ENCODE measurements around the gene LRPAP1. TPM values are rescaled to one million over a fixed set of nuclear protein-coding genes. Genes with fewer than 3 reads are reported as not detected.
A peak's percentile ranks its signal among the peaks of the same experiment; 100 is the strongest.

Gene LRPAP1
- total RNA-seq, 6 experiments from 2014 or later: 130 to 175 (median 161) TPM

DNA sequence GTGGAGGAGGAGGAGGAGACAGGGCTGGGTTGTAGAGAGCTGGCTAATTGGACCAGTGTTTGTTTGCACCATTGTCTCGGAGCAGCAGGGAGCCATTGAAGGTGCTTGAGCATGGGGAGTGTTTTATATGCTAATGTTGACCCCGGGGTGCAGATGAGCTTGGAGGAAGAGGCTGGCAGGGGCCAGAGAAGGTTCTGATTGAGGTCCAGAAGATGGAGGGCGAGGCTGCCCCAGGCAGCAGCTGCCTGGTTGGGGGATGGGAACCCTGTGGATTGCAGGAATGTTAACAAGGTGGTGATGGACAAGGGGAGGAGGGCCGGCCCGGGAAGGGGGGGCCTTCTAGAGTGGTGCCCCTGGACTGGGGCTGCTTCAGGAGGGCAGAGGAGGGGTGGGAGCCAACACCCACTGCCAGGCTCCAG is 51.1 kb downstream of the LRPAP1 start:
- H3K4me3 Mint-ChIP-seq: no peak overlapping the region
- H3K4me1 Mint-ChIP-seq (ENCODE audit: low read depth): peaks cover 6% of the 10 kb centered on the region
- TF ChIP-seq, protein P1, sequence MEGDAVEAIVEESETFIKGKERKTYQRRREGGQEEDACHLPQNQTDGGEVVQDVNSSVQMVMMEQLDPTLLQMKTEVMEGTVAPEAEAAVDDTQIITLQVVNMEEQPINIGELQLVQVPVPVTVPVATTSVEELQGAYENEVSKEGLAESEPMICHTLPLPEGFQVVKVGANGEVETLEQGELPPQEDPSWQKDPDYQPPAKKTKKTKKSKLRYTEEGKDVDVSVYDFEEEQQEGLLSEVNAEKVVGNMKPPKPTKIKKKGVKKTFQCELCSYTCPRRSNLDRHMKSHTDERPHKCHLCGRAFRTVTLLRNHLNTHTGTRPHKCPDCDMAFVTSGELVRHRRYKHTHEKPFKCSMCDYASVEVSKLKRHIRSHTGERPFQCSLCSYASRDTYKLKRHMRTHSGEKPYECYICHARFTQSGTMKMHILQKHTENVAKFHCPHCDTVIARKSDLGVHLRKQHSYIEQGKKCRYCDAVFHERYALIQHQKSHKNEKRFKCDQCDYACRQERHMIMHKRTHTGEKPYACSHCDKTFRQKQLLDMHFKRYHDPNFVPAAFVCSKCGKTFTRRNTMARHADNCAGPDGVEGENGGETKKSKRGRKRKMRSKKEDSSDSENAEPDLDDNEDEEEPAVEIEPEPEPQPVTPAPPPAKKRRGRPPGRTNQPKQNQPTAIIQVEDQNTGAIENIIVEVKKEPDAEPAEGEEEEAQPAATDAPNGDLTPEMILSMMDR (IDR thresholded peaks at IDR 0.05): no peak
- peaks cover 12% of the 10 kb centered on the region for H3K27me3 Mint-ChIP-seq (ENCODE audit: insufficient read depth)
- H3K9me3 Mint-ChIP-seq: no peaks in the 10 kb centered on the region
- no peaks in the 10 kb centered on the region for H3K36me3 Mint-ChIP-seq (ENCODE audit: low read depth)
- no peak overlapping the region for H3K27ac Mint-ChIP-seq
- no peak for DNase-seq

DNA sequence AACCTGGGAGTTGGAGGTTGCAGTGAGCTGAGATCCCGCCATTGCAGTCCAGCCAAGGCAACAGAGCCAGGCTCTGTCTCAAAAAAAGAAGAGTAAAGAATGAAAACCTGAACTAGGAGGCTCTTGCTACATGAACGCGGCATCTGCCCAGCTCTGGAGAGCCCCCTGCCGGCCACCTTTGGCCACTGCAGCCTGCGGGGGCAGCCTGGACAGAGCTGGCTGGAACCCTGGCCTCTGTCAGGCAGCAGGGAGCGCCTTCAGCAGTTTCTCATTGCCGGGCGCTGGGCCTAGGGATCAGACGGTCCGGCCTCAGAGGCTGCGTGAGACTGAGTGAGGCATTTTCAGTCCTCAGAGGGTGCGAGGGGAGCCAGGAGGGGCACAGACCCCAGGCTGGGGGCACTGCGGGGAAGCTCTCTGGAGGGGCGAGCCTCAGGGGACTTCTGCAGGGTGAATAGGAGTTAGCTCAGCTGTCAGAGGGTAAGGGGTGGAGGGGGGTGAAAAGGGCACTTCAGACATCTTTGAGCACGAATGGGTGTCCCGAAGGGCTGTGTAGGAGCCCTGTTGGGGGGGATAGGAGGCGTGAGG is 51.6 kb downstream of the LRPAP1 start:
- Mint-ChIP-seq H3K36me3 (ENCODE audit: low read depth) (no peaks in the 10 kb centered on the region), H3K27ac (no peak overlapping the region), H3K4me1 (ENCODE audit: low read depth) (peaks cover 6% of the 10 kb centered on the region), H3K4me3 (no peak overlapping the region), H3K27me3 (ENCODE audit: insufficient read depth) (peaks cover 12% of the 10 kb centered on the region), H3K9me3 (no peaks in the 10 kb centered on the region)
- TF ChIP-seq, protein P1 (IDR thresholded peaks at IDR 0.05): peak; percentile 100
- peak; percentile 64 for DNase-seq

DNA sequence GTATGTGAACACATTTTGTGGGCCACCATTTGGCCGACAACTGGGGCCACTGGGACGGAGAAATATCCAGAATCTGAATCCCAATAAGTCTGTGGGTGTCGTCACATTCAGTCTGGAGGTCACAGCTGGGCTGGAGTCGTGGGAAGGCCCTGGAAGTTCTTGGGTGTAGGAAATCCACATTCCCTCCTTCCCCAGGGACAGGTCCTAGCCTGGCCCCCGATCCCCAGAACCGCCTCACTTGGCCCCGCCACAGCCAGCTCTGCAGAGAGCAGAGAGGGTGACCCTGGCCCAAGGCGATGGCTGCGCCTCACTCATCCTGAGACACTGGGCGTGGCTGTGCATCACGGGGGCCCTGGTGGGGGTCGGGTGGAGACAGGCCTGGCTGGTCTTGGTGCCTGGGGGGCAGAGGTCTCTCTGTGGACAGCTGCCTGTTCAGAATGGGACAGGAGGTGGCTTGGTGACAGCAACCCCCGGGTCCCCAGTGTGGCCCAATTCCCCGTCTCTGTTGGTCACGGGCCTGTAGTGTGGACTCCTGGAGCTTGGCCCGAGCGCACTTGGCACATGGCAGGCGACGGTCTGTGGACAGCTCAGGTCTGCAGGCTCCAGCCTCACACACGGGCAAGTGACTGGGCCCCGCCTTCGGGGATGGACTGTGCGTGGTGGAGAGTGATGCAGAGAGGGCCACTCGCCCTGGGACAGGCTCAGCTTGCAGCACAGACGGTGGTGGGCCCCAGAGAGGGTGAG is 52.7 kb downstream of the LRPAP1 start:
- Mint-ChIP-seq H3K4me1 (ENCODE audit: low read depth) (peaks cover 6% of the 10 kb centered on the region), H3K4me3 (no peak overlapping the region), H3K9me3 (no peaks in the 10 kb centered on the region), H3K27ac (no peak overlapping the region), H3K27me3 (ENCODE audit: insufficient read depth) (peaks cover 11% of the 10 kb centered on the region), H3K36me3 (ENCODE audit: low read depth) (no peaks in the 10 kb centered on the region)
- TF ChIP-seq, protein P1 (IDR thresholded peaks at IDR 0.05): no peak
- DNase-seq: no peak

DNA sequence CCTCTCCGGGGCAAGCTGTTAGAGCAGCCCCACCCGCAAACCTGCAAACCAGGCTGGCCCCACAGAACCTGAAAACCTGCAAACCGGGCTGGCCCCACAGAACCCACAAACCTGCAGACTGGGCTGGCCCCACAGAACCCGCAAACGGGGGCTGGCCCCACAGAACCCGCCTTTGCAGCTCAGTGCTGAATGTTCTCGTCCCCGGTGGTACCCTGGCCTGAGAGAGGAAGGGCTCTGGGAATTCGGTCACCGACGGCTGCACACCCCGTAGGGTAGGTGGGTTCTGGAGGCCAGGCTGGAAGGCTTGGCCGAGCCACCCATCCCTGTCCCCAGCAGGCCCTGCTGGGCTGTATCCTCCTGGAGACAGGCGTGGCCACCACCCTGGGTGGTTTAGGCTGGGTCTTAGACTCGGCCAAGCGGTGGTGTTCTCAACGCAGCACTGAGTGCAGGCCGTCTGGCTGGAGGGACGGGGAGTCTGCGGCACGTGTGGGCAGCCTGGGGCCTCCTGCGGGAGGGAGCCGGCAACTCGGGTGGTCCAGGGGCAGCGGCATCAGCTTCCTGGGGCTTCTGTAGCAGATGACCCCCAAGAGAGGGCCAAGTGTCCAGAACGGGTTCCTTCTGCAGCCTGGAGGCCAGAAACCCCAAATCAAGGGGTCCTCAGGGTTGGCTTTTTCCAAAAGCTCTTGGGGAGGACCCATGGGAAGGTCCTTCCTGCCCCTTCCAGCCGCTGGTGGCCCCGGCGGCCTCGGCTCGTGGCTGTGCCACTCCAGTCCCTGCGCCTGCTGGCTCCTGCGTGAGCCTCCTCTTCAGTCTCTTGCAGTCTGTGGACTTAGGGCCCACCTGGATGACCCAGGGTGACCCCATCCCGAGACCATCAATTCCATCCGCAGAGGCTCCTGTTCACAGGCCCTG is 53.5 kb downstream of the LRPAP1 start:
- peaks cover 15% of the 10 kb centered on the region for H3K27me3 Mint-ChIP-seq (ENCODE audit: insufficient read depth)
- H3K9me3 Mint-ChIP-seq: no peaks in the 10 kb centered on the region
- TF ChIP-seq, protein P1 (IDR thresholded peaks at IDR 0.05): no peak
- DNase-seq: no peak
- H3K36me3 Mint-ChIP-seq (ENCODE audit: low read depth): no peaks in the 10 kb centered on the region
- no peak overlapping the region for H3K27ac Mint-ChIP-seq
- no peak overlapping the region for H3K4me3 Mint-ChIP-seq
- peaks cover 6% of the 10 kb centered on the region for H3K4me1 Mint-ChIP-seq (ENCODE audit: low read depth)

DNA sequence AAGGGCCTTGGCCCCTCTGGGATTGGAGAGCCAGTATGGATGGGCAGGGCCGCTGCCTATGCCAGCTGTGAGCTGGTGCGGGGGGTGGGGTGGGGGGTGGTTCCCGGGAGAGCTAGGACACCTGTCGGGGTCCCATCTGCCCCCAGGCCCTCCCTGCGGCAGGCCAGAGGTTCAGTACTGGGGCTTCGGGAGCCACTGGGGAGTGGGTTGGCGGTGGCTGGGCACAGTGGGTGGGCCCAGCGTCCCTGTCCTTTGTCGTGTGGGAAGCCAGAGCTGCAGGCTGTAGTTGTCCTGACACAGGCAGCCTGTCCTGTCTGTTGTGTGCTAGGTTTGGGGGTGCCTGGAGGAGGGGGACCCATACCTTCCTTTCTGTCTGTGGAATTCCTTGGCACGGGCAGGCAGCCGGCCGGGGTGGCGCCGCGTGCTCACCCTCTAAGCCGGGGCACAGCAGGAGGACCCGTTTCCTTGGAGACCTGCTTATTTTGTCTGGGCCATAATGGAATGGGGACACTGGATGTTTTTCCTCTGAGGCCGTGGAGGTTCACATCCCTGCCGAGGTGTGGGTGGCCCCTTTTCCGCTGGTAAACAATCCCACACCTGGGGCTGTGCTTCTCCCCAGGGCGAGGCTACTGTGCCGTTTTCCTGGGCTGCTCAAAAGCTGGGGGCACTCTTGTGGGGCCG is 54.3 kb downstream of the LRPAP1 start:
- Mint-ChIP-seq H3K27me3 (ENCODE audit: insufficient read depth) (peaks cover 15% of the 10 kb centered on the region), H3K4me3 (no peak overlapping the region), H3K4me1 (ENCODE audit: low read depth) (peaks cover 6% of the 10 kb centered on the region), H3K9me3 (no peaks in the 10 kb centered on the region), H3K36me3 (ENCODE audit: low read depth) (no peaks in the 10 kb centered on the region), H3K27ac (no peak overlapping the region)
- DNase-seq: no peak
- TF ChIP-seq, protein P1 (IDR thresholded peaks at IDR 0.05): no peak

Measured in HFFc6 (cell line).